GM19351 (cell line): ENCODE measurements around the gene RNASE7.
"Not testable (repeated sequence)": the region's sequence is repeated elsewhere in the genome, so short reads cannot be mapped to it uniquely, and the experiment has no call there.

Source experiments
- ATAC-seq: cut with Tn5 transposase; IDR thresholded peaks from one replicate; pipeline ENCODE4 v1.9.1; 2021; ENCODE audit warnings: mild to moderate bottlenecking, moderate library complexity; ENCODE audit not compliant: unreplicated experiment

The RNASE7 gene

DNA sequence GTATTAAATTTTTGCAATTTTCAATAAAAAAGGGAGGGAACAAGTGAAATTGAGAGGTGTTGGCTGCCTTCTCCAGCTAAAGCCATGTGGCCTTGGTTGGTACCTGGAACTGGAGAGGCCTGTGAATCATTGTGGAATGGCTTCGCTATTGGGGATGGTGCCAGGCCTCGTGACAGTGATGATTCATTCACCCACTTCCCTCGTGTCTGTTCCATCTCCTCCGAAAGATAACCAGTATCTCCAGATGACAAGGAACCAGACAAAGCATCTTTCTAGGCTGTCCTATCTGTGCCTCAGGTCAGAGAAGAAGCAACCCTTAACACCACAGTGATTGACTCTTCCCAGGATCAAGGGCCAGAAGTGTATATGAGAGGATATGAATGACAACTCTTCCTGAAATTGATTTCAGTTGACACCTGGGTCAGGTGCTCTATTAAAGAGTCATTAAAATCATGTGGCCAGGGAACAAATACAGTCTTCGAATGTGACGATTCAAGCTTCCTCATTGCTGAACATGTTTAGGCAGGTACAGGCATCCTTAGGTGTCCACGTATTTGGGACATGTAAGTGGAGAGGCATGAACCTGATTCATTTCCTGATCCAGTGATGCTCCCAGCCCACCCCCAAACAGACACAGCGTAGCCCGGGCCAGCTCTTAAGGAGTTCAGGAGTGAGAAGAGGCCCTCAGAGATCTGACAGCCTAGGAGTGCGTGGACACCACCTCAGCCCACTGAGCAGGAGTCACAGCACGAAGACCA, at the start of gene RNASE7:
Gene RNASE7, plus strand, starts transcription at position 687 of the 758 bp plus-strand sequence. CDS start 631 bp downstream, outside the sequence.
- no peak for ATAC-seq

- ATAC-seq: no peak
Observed at GRCh38 chr14:20996521-20996920, 45.6 kb upstream of the RNASE7 start.

DNA sequence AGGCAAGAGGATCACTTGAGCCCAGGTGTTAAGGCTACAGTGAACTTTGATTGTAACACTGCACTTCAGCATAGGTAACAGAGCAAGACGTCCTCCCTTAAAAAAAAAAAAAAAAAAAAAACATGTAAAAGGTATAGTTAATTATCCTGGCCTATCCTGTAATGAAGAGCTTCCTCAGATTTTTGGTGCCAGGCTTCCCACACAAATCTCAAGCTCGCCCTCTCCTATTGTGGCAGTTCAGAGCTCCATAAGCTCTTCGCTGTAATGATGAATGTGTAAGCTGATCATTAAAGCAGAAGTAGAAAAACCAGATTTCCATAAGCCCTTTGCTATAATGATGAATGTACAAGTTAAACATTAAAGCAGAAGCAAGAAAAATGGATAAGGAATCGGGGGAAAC, 45.0 kb upstream of the RNASE7 start:
- ATAC-seq: no peak

DNA sequence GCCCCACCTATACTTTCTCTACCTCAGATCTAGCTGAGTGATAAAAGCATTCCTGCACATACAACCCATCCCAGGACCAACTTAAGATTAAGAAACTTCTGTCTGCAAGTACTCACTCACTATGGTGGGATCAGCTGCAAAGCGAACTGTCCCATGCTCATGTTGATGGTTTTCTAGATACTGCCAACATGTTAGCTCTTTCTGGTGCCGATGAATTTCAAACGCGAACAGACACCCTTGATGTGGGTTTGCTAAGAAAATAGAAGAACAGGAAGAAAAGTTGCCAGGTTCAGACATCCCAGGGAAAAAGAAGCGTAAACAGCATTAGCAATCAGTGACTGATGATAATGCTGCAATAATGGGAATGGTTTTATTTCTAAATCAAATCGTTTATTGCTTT, 44.6 kb upstream of the RNASE7 start:
- ATAC-seq: no peak

- ATAC-seq: no peak
Observed at GRCh38 chr14:20998139-20998538, 44.0 kb upstream of the RNASE7 start.

- ATAC-seq: no peak
Observed at GRCh38 chr14:20998674-20999366, 43.3 kb upstream of the RNASE7 start, which contains the start of gene SLC39A2. SLC39A2 (plus strand) TSS chr14:20999293; CDS start chr14:20999447, 154 bp downstream.

DNA sequence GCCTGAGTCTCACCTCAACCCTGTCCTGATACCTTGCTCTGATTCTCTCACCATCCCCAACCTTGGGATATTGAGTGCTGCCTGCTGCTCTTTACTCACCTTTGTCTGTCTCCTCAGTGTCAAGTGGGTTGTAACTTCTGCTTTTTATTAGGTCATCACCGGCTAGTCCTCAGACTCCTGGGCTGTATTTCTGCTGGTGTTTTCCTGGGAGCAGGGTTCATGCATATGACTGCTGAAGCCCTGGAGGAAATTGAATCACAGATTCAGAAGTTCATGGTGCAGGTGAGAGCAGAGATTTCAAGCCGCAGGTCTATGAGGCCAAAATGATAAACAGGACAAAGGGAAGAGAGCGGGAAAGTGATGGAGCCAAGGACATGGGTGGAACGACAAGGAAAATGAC, 42.6 kb upstream of the RNASE7 start:
- no peak for ATAC-seq

- ATAC-seq: no peak
Observed at GRCh38 chr14:21001218-21001617, 40.9 kb upstream of the RNASE7 start.

GRCh38 chr14:21003788-21004346, 38.3 kb upstream of the RNASE7 start:
- no peak for ATAC-seq

DNA sequence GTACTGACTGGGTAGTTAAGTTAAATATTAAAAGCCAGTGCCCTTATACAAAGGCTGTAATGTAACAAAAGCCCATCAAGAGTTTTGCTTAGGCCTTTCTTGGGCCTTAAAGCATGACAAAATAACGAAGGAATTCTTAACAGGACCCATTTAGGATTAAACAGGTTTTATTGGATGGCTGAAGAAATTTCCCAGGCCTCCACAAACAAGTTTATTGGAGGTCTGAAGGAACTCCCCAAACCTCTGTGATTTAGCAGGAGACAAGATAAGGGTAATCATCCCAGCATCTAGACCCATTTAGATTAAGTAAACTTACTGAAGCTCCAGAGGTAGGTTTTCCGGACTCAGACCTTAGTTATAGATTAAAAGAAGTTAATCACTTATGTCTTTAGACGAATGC, 32.4 kb upstream of the RNASE7 start:
- not testable (repeated sequence) for ATAC-seq

DNA sequence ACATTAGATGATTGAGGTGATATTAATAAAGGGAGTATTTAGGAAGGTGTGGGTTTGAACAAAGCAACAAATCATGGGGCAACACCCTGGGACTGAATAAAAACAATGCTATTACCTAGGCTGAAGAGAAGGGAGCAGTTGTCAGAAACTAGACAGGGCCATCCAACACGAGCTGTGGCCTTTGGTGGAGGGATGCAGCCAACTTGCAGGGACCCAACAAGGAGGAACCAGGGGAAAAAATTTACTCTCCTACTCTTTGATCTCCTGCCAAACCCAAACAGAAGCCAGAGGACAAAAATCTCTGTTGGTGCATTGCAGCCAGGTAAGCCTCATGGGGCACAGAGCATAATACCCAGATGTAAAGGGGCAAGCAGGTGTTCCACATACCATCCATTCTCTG, 31.0 kb upstream of the RNASE7 start:
- no peak for ATAC-seq

- ATAC-seq: peak; percentile 48
Observed at GRCh38 chr14:21014761-21015190, 27.4 kb upstream of the RNASE7 start.

DNA sequence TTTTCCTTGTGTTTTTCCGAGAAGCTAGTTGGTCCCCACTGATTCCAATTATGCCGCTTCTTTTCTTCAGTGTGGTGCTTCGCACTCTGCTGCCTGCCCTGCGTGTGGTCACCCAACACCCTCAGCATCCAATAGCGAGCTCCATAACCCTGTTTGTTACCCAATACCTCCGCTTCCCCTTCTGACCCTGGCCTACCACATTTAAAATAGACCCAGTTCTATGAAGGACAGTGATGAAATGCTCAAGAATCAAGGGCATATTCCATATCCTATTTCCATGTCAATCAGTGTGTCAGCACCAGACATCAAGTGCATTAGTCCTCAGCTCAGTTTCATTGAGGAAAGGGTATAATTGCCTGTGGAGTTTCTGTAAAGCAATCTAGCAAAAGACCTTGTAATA, 26.9 kb upstream of the RNASE7 start:
- ATAC-seq: no peak

DNA sequence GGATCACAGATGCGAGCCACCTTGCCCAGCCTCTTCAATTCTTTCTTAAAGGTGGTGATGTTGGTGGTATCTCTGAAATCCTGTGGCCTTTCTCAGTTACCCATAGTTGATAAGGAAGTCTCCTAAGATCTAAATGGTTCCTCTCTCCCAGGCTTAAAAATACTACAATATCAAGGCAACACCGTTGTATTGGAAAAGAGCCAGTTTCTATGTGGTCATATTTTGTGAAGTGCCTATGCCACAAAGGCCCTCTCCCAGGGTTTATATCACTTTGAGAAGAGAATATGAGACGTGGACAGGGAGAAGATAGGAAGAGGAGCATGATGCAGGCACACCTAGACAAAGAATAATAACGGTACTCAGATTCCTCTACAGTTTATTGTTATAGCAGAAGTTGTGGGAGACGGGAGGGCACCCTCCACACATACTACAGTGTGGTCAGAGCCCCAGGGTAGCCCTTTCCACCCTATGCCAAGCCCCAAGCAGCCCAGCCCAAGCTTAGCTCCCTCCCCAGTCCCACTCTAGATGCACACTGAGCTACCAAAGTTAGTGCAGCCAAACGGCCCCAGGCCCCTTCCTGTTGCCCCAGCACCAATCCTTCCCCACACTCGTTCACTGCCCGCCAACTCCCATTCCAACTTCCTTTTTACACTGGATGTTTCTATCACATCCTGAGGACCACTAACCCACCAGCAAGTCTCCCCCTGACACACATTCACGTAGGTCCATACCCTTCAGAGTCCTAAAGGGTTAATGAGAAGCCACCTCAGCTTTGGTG, 25.6 kb upstream of the RNASE7 start:
- no peak for ATAC-seq

DNA sequence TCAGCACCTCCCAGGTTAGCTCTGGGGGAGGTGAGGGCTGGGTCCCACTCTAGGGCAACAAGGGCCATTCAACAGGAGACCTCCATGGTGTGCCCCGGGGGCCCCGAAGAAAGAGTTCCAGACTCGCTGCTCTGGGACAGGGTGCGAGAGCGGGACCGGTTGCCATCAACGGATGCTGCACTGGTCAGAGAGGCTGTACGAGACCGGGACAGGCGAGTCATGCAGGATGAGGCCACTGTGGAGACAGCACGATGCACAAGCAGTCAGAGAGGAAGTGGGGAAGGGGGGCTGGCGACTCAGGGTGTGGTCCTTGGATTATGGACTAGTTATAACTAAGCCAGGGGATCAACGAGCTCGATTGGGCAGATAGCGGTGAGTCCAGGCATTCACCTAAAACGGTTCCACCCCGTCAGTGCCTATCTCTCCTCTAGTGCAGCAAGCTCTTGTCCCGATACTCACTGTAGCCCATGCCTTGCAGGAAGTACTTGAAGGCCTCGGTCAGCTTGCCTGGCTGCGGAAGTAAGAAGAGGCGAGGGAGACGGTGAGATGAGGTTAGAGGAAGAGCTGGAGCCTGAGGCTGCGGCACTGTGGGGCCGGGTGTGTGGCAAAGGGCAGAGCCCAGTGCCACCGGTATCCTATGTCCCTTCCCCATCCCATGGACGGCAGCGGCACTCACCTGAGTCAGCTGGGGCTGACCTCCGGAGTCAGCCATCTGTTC, 24.5 kb upstream of the RNASE7 start:
- ATAC-seq: no peak

DNA sequence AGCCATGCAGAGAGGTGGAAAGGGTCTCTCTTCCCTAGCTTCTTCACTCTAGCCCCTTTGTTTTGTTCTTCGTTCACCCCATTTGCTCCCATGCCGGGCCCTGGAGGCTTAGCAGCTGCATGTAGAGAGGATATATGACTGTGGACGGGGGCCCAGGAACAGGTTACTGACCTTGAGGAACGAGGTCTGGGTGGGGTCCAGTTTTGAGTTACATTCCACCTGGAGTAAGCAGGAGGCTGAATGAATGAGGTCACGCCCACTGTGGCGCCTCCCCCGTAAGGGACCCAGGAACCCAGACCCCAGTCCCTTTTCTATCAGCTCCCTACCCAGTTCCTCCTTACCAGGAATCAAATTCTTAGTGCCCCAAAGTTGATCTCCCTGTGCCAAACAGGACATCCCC, 23.9 kb upstream of the RNASE7 start:
- no peak for ATAC-seq

GRCh38 chr14:21018781-21019180, 23.4 kb upstream of the RNASE7 start:
- no peak for ATAC-seq

- ATAC-seq: no peak
Observed at GRCh38 chr14:21019366-21019765, 22.8 kb upstream of the RNASE7 start.

DNA sequence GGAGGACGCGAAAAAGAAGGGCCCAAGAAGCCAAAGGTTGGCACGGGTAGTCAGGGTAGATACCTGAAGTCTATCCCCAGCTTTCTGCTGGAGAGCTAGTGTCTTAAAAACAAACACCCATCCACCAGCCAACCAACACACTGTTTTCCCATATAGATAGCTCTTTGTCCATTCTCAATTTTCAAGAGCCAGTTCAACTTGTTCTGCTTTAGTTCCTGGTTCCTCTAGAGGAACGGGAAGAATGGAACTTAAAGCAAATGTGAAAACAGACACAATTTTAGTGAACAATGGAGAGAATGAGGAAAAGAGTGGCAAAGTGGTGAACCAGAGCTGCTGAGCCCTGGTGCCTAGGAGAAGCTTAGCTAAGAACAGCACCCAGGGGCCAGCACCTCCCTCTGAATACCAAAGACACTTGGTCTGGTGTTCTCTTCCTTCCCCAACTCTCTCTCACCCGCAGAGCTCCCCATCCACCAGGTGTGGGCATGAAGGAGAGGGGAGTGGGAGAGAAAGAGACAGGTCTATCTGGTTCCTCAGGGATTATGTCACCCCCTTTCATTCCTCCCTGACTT, 21.1 kb upstream of the RNASE7 start:
- no peak for ATAC-seq

DNA sequence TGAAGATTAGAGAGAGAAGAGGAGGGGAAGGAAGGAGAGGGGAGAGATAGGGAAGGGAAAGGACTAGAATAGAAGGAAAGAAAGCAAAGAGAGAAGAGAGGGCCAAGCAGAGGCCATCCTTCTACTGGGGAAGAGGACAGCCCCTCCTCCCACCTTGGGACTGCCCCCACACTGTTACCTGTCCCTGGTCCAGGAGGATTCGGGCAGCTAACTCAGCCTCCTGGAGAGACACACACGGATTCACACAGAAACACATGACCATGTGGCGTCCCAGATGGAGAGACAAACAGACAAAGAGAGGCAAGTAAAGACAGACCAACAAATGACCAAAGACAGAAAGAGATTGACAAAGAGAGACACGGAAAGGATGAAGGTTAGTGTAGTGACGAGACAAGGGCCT, 19.5 kb upstream of the RNASE7 start:
- no peak for ATAC-seq
